ENCODE results near the gene KIAA1217.
"Not testable (repeated sequence)": the region's sequence is repeated elsewhere in the genome, so short reads cannot be mapped to it uniquely, and the experiment has no call there.

Gene KIAA1217

GRCh38 chr10:24299578-24300260, 90.8 kb downstream of the KIAA1217 start:
- no peak for DNase-seq

- no peak for DNase-seq
Observed at GRCh38 chr10:24303522-24304310, 94.8 kb downstream of the KIAA1217 start.

GRCh38 chr10:24305551-24306506, 96.9 kb downstream of the KIAA1217 start:
- DNase-seq, result no peak

GRCh38 chr10:24306507-24306875, 97.6 kb downstream of the KIAA1217 start:
- no peak for DNase-seq

GRCh38 chr10:24307116-24307515, 98.2 kb downstream of the KIAA1217 start:
- DNase-seq, result no peak

GRCh38 chr10:24307696-24308485, 99.0 kb downstream of the KIAA1217 start:
- no peak for DNase-seq

GRCh38 chr10:24310104-24310503, 101.2 kb downstream of the KIAA1217 start:
- DNase-seq, result no peak

- DNase-seq, result no peak
Observed at GRCh38 chr10:24311888-24312287, 103.0 kb downstream of the KIAA1217 start.

GRCh38 chr10:24313283-24313682, 104.3 kb downstream of the KIAA1217 start:
- DNase-seq, result no peak

GRCh38 chr10:24315211-24315610, 106.3 kb downstream of the KIAA1217 start:
- no peak for DNase-seq

- no peak for DNase-seq
Observed at GRCh38 chr10:24318517-24318916, 109.6 kb downstream of the KIAA1217 start.

- DNase-seq, result no peak
Observed at GRCh38 chr10:24320373-24320772, 111.4 kb downstream of the KIAA1217 start.

- no peak for DNase-seq
Observed at GRCh38 chr10:24324651-24325050, 115.7 kb downstream of the KIAA1217 start.

GRCh38 chr10:24331457-24331856, 122.5 kb downstream of the KIAA1217 start:
- DNase-seq, result no peak

GRCh38 chr10:24333736-24334135, 124.8 kb downstream of the KIAA1217 start:
- DNase-seq, result no peak

- DNase-seq, result no peak
Observed at GRCh38 chr10:24334279-24334939, 125.5 kb downstream of the KIAA1217 start.

GRCh38 chr10:24337723-24338122, 128.8 kb downstream of the KIAA1217 start:
- not testable (repeated sequence) for DNase-seq

GRCh38 chr10:24339387-24339786, 130.4 kb downstream of the KIAA1217 start:
- DNase-seq, result no peak

GRCh38 chr10:24340446-24340845, 131.5 kb downstream of the KIAA1217 start:
- DNase-seq, result no peak

- no peak for DNase-seq
Observed at GRCh38 chr10:24340883-24341282, 131.9 kb downstream of the KIAA1217 start.

- DNase-seq, result no peak
Observed at GRCh38 chr10:24341371-24341770, 132.4 kb downstream of the KIAA1217 start.

- no peak for DNase-seq
Observed at GRCh38 chr10:24341897-24342296, 133.0 kb downstream of the KIAA1217 start.
